ENCODE data around the gene ZNF366.

DNA sequence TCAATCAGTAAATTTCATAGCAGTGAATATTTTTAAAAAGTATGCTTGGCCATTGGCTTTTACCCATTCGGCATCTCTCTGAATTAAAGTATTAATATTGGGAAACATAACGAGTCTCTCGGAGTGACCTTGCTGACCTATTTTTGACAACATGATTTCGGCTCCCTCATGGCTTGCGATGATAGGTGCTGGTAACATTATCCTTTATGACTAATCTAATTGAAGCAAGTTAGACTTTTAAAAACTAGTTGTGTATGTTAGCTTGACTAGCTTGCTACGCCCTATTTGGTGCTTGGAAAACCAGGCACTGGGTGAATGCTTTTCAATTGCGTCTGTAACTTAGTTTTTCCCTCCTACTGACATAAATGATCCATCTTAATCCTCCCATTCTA lies 1.1 kb downstream of the ZNF366 start:
- TF ChIP-seq POLR2A (IDR thresholded peaks at IDR 0.05) = no peak
- TF ChIP-seq, protein P1, sequence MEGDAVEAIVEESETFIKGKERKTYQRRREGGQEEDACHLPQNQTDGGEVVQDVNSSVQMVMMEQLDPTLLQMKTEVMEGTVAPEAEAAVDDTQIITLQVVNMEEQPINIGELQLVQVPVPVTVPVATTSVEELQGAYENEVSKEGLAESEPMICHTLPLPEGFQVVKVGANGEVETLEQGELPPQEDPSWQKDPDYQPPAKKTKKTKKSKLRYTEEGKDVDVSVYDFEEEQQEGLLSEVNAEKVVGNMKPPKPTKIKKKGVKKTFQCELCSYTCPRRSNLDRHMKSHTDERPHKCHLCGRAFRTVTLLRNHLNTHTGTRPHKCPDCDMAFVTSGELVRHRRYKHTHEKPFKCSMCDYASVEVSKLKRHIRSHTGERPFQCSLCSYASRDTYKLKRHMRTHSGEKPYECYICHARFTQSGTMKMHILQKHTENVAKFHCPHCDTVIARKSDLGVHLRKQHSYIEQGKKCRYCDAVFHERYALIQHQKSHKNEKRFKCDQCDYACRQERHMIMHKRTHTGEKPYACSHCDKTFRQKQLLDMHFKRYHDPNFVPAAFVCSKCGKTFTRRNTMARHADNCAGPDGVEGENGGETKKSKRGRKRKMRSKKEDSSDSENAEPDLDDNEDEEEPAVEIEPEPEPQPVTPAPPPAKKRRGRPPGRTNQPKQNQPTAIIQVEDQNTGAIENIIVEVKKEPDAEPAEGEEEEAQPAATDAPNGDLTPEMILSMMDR (IDR thresholded peaks at IDR 0.05) = no peak
- no peak for TF ChIP-seq EP300 (IDR thresholded peaks at IDR 0.05)
- TF ChIP-seq POLR2AphosphoS5 (IDR thresholded peaks at IDR 0.05) = no peak
